NCI-H510A treated with DMSO at 0.1 percent for 48 hours (cell line): ENCODE results near the gene CIZ1.

Experiments
- DNase-seq: peaks from one replicate; lab custom pipeline; 2025; lab: John Stamatoyannopoulos, UW

The CIZ1 gene

DNA sequence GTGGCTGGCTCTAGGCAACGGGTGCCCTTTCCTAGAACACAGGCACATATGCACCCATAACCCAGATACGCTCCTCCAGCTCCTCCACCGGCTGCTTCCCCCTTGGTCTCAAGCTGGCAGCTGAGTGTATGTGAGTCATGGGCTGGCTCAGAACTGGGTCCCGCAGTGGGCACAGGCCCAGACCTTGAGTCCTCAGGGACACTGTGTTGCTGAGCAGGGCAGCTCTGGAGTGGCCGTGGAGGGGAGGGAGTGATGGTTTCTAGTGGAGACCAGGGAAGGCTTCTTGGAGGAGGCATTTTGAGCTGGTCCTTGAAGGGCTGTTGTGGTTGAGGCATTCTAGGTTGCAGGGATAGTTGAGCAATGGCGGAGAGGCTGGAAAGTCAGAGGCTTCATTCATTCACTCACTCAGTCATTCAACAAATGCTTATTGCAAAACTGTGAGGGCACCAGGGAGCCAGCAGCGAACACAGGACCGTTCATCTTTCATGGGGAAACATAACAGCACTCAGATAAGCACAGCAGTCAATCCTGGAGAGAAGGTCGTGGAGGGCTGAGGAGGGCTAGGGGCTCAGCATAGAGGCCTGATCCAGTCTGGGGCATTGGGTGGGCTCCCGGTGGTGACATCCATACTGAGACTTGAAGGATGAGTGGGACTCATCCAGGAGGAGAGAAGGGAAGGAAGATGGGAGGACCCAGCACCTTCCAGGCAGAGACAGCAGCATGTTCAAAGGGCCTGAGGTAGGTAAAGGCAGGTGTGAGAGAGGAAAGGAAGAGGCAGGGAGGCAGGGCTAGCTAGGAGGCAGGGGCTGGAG, 29.0 kb downstream of the CIZ1 start:
- no peak for DNase-seq

DNA sequence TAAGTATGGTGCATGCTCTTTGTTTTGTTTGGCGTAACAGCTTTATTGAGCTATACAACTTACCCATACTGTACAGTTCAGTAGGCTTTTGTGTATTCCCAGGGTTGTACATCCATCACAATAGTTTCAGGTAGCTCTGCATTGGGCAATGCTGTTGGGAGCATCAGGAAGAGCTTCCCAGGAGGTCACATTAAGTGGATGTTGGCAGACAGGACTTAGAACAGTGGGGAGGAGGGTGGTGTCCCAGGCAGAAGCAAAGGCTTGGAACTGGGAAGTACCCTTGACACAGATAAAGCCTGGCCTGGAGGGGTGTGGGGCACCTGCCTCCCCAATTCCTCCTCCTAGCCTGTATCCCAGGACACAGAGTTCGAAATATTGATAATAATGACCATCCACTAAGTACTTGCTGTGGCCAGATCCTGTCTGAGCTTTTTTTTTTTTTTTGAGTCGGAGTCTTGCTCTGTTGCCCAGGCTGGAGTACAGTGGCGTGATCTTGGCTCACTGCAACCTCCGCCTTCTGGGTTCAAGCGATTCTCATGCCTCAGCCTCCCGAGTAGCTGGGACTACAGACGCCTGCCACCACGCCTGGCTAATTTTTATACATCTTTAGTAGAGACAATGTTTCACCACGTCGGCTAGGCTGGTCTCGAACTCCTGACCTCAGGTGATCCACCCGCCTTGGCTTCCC, 30.0 kb downstream of the CIZ1 start:
- DNase-seq = peak; percentile 32

DNA sequence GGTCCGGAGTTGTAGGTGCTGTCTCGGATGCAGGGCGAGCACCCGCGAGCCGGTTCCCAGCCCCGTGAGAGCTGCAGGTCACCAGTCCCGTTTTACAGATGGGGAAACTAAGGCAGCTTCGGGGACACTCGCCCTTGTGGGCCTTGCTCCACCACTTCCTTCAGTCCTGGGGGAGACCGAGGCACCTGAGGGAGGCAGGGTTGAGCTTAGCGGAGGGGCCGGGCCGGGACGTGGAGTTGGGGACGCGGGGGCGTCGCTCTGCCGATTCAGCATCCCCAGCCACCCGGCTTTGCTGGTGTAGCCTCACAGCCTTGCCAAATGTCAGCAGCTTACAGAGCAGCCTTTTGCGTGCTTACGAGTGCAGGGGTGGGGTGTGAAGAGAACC, 30.8 kb downstream of the CIZ1 start:
- DNase-seq = no peak

DNA sequence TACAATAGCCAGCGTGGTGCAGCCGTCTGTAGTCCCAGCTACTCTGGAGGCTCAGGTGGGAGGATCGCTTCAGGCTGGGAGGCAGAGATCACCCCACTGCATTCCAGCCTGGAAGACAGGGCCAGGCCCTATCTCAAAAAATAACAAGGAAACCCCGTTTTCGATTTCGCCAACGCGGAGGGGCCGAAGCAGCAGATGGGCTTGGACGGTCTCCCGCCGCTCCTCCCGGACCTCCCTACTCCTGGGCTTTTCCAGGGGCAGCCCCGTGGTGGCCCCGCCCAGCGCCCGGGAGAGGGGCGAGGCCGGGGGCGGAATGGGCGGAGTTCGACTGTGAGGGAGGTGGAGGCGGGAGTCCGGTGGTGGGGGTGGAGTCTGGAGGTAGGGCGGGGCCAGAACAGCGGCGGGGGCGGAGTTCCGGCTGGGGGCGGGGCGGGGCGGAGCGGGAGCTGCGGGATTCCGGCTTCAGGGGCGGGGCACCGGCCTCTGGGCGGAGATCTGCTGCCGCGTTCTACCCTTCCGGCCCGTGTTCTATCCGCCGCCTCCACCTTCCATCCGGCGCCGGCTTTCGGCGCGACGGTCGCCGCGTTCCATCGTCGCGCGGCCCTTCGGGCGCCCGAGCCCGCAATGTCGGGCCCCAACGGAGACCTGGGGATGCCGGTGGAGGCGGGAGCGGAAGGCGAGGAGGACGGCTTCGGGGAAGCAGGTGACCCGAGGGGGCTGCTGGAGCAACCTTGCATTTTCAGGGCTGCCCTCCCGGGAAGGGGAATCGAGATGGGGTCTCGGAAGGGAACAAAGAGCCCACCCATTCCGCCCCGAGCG, 31.4 kb downstream of the CIZ1 start, which contains the start of gene BBLN:
Gene BBLN (plus strand): TSS at position 482 of the 819 bp plus-strand sequence. CDS start 143 bp downstream, at position 625.
- peak; percentile 82 for DNase-seq

- peak; percentile 67 for DNase-seq
These were observed 31.9 kb downstream of the CIZ1 start for GRCh38 chr9:128159522-128159783.

- DNase-seq = no peak
These were observed 35.5 kb downstream of the CIZ1 start for GRCh38 chr9:128155736-128156500.

DNA sequence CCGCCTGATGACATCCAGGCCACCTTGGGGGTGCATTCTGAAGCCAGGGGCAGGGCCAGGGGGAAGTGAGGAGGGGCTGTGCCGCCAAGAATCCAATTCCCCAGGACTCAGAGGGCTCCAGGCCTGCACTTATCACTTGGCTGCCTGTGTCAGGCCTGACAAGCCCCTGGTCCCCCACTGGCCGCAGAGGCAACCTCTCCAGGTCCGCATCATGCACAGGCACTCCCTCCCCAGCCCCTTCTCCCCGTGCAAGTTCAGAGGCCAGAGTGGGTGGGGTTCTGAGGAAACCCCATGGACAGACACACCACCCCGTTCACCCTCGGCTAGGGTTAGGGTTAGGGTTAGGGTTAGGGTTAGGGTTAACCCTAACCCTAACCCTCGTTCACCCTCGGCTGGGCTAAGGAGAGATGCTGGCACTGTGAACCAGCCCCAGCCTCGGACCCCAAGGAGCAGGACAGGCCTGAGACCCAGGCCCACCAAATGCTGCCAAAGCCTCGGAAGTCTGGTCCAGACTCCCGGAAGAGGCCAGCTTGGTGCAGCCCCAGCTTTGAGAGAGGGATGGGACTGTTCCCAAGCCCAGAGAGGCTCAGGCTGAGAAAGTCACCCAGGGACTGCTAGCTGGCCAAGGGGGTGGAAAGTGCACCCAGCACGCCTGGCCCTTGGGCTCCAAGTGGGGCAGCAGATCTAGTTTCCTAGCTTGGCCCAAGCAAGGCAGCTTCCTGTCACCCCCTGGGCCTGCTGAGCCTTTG, 37.3 kb downstream of the CIZ1 start:
- DNase-seq = no peak

DNA sequence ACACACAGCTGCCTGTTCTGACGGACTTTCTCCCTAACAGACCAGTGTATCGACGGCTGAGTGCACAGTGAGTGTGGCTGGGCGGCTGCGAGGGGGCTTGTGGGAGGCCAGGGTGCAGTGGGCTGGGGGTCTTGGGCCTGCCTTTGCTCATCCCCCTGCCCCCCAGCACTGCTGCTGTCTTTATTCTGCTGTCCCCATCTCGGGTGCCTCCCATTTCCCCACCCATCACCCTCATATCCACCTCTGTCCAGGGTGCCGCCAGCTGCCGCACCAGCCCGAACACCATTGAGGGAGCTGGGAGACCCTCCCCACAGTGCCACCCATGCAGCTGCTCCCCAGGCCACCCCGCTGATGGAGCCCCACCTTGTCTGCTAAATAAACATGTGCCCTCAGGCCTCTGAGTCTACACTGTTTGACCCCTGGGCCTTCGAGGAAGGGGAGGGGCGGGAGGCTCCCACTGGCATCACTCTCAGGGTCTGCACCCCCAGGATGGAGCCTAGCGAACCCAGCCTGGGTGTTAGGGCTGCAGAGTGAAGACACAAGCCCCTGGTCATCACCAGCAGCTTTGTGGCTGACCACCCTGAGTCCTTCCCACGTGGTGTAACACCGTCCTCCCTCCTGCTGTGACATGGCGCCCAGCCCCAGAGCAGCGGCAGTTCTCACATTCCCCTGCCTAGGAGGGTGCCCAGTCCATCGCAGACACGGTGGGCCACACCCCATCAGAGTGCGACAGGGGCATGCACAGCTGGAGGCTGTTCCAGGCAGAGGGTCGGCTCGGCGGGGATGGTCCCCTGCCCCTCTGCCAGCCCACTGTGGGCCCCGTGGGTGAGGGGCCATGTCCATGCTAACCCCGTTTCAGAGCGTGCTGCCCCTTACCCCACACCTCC, 38.1 kb downstream of the CIZ1 start:
- no peak for DNase-seq

GRCh38 chr9:128152133-128153059, 39.0 kb downstream of the CIZ1 start:
- no peak for DNase-seq

DNA sequence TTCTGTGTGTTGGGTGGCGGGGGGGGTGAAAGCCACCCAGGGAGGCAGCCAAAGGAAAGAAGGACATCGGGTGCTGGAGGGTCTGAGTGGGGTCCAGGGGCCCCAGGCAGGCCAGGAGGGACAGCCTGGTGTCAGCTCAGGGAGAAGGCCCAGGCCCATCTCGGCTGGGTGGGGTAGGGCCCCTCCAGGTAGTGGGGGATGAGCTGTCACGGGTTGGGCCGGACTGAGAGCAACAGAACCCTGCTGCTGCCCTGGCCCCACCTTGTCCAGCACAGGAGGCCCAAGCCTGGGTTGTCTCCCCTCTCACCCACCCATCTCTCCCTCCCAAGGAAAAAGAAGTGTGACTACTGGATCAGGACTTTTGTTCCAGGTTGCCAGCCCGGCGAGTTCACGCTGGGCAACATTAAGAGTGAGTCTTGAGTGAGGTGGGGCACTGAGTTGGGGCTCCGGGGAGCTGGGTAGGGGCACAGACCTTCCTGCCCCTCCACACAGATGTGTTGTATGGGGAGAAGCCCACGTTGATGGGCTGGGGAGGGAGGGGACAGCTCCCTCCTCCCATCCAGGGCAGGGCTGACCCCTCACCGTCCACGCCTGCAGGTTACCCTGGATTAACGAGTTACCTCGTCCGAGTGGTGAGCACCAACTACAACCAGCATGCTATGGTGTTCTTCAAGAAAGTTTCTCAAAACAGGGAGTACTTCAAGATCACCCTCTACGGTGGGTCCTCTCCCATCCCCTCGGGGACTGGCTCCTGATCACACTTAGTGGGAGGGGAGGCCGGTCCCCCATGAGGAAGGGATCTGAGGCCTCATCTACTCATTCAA, 39.9 kb downstream of the CIZ1 start:
- no peak for DNase-seq

DNA sequence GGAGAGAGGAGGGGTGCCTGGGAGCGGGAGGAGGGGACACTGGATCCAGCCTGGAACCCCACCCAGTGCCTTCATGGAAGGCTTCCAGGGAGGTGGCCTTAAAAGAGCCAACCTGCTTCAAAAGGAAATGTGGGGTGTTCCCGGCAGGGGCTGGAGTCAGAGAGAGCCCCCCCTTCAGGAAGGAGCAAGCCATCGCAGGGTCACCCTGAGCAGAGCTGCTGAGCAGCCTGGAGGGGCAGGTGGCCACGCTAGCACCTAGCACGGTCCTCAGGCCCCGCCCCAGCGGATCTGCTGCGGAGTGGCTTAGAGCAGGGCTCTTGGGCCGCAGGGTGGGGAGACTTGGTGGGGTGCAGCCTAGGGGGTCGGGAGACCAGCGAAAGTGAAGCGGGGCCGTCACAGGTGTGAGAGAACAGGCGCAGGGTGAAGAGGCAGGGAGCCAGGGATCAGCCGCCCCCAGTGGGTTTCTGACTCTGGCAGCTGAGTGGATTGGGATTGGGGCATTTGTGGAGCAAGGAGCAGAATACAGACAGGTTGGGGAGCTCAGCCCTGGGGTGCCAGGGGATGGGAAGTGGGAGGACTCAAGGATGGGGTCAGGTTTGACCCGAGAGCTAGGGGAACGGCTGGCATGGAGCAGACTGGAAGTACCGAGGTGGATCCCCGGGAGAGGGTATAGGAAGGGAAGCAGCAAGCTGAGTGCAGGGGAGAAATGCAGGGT, 40.6 kb downstream of the CIZ1 start:
- peak; percentile 18 for DNase-seq

DNA sequence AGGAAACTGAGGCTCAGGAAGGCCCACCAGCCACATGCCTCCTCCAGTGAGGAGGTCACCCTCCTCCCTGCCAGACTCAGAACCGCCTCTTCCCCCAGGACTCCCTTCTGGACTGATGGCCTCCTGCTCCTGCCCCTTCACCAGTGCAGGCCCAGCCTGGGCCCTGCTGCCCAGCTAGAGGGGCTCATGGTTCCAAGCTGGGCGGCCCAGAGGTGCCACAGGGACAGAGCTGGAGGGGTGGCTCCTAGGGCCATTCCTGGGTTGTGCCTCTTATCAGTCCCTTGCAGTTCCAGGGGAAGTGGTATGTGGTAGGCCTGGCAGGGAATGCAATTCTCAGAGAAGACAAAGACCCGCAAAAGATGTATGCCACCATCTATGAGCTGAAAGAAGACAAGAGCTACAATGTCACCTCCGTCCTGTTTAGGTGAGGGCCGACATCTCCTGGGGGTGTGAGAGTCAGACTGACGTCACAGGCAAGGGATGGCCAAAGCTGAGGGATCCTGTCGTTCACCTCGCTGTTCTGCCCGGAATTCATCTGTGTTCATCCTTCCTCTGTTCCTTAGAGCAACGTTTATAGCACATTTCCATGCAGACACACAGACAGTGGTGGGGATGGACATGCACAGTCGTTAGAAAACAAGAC, 41.3 kb downstream of the CIZ1 start:
- no peak for DNase-seq

GRCh38 chr9:128149001-128149701, 42.2 kb downstream of the CIZ1 start, which contains the start of gene LCN2:
LCN2 (plus strand) TSS chr9:128149453; CDS start chr9:128149526, 73 bp downstream.
- DNase-seq = no peak

DNA sequence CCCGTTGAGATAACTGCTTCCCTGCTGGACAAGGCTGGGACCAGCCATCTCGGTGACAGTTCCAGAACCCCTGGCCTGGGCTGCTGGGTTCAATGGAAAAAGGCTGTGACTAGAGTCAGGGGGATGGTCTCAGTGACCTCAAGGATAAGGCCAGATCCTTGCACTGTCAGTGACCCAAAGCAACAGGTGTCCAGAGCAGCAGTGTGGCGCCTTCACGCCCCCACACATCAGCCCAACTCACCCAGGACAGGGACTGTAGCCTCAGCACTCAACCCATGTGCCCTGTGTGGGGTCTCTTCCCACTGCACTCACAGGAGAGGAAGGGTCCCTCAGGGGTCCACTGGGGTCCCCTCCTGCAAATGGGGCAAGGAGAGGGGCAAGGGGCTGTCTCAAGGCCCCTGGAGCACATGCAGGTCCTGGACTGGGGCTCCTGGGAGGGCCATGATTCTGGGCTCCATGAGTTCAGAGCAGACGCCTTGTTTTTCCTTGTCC, 42.8 kb downstream of the CIZ1 start:
- no peak for DNase-seq

DNA sequence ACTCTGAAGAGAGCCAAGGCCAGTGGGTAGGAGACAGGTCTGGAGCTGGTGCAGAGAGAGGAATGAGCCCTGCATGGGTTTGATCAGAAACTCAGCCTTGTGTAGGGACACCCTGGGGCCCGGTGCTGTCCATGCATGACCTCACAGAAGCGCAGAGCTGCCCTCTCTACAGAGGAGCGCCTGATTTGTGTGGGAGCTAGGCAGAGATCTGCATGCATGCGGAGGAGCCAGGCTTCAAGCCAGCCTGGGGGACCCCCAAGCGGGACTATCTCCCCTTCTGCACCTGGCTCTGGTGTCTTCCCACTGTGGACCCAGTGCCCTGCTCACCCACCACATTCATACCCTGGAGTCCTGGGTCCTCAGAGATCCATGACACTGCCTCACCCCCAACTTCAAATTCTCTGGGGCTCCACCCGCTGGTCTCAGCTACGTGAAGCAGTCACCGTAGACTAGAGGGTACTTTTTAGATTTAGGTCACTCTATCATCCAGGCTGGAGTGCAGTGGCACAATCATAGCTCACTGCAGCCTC, 44.7 kb downstream of the CIZ1 start:
- DNase-seq = no peak

DNA sequence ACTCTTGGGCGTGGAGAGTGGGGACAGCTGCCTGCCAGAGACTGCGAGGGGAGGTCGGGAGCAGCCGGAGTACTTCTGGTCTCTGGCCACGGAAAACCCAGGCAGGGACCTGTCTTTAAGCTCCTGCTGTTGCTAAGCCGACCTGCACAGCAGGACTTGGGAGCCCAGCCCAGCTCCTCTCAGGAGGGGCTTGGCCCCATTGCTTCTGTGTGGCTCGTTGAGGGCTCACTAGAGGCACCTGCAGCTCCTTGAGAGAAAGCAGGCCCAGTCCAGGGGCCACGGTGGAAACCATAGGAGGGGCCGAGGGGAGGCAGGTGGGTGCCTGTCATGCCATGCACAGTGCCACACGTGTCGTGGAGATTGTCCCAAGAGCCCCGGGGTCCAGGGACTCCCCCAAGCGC, 45.4 kb downstream of the CIZ1 start:
- DNase-seq = no peak
